Mammary epithelial cell (primary cell): ENCODE data around the gene ADAM12.

ENCODE experiments used
- EZH2 ChIP-seq: IDR thresholded peaks from 2 replicates; pipeline ENCODE4 v1.6.1; 2012; ENCODE audit warnings: low read length, inconsistent platforms, borderline replicate concordance
- TF ChIP-seq, protein P1 (sequence below), 2 donors: IDR thresholded peaks in 1 of 2; conservative IDR thresholded peaks in 1 of 2; 2 replicates each; pipeline ENCODE4 v1.5.1; 2011 to 2012; ENCODE audit warnings: inconsistent platforms in 2 of 2, low read length in 2 of 2, mild to moderate bottlenecking in 2 of 2, control low read depth in 1 of 2, low read depth in 1 of 2; ENCODE audit not compliant: insufficient read depth in 1 of 2; ENCODE audit errors: extremely low read depth in 1 of 2

DNA sequence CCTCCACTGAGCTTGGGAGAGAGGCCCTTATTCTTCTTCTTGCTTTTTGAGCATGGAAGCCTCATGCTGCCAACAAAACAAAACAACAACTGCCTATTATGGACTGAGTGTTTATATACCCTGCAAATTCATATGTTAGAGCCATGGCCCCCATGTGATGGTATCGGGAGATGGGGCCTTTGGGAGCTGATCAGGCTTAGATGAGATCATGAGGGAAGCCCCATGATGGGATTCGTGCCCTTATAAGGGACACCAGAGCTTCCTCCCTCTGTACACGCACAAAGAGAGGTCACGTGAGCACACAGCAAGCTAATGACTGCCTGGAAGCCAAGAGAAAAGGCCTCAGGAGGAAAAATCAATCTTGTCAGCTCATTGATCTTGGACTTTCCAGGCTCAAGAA lies 256.9 kb downstream of the ADAM12 start:
- TF ChIP-seq, protein P1, sequence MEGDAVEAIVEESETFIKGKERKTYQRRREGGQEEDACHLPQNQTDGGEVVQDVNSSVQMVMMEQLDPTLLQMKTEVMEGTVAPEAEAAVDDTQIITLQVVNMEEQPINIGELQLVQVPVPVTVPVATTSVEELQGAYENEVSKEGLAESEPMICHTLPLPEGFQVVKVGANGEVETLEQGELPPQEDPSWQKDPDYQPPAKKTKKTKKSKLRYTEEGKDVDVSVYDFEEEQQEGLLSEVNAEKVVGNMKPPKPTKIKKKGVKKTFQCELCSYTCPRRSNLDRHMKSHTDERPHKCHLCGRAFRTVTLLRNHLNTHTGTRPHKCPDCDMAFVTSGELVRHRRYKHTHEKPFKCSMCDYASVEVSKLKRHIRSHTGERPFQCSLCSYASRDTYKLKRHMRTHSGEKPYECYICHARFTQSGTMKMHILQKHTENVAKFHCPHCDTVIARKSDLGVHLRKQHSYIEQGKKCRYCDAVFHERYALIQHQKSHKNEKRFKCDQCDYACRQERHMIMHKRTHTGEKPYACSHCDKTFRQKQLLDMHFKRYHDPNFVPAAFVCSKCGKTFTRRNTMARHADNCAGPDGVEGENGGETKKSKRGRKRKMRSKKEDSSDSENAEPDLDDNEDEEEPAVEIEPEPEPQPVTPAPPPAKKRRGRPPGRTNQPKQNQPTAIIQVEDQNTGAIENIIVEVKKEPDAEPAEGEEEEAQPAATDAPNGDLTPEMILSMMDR (conservative IDR thresholded peaks at IDR 0.05 in 1 of 2, IDR thresholded peaks at IDR 0.05 in 1 of 2; ENCODE audit: extremely low read depth in 1 of 2, insufficient read depth in 1 of 2, low read depth in 1 of 2, low read length in 2 of 2): no peak
- TF ChIP-seq EZH2: no peak
